ENCODE results near the gene PARPBP. TPM values are rescaled to one million over a fixed set of nuclear protein-coding genes. Genes with fewer than 3 reads are reported as not detected.

PARPBP gene
- total and polyA plus RNA-seq, 2 of the 8 experiments (the other 6 are each of a cell fraction or from before 2014, with no cell fraction given): 10.9 to 38.1 TPM

GRCh38 chr12:102120564-102120873 lies 536 bp downstream of the PARPBP start:
- H2AFZ ChIP-seq (ENCODE audit: low read length): peak overlapping the region; percentile 99
- H3K27me3 ChIP-seq (replicated peaks in 1 of 4; ENCODE audit: control insufficient read depth in 3 of 4, extremely low read depth in 1 of 4, insufficient read depth in 3 of 4, low read length in 3 of 4): no peaks in the 10 kb centered on the region
- H2BK5ac ChIP-seq (ENCODE audit: low read depth, low read length): peak overlapping the region; percentile 72; the same call in 1 of the 2 replicates
- H3K4ac ChIP-seq (replicated peaks; ENCODE audit: insufficient read length, low read depth, low read length): no peak overlapping the region
- no peak overlapping the region; the same call in 1 of the 2 replicates for H2BK12ac ChIP-seq (ENCODE audit: low read depth, low read length)
- H4K91ac ChIP-seq (replicated peaks; ENCODE audit: insufficient read length, low read length): peak overlapping the region; percentile 84
- H2BK20ac ChIP-seq (ENCODE audit: low read length): no peak overlapping the region
- H3K4me2 ChIP-seq (ENCODE audit: insufficient read depth in 1 of 2, low read depth in 2 of 2, low read length in 2 of 2): peak overlapping the region; percentile 78 to 87
- peak overlapping the region; percentile 52 for H3K56ac ChIP-seq (replicated peaks; ENCODE audit: insufficient read length, low read depth, low read length)
- WGBS, 2 experiments (ENCODE audit: extremely low coverage in 1 of 2, insufficient coverage in 1 of 2, insufficient read length in 1 of 2, insufficient replicate concordance in 2 of 2, low coverage in 1 of 2, low lambda C conversion rate in 2 of 2, missing lambda C conversion rate in 1 of 2): 11% methylated on average over 4 of the region's 4 CpGs; no CpG with 5 or more reads in 1 of the 2 experiments
- FAIRE-seq (no peak), DNase-seq (ENCODE audit: low read depth in 1 of 2, low spot score in 2 of 2) (no peak)
- peaks cover 5 to 52% of the 10 kb centered on the region in 2 experiments for H3K79me2 ChIP-seq (ENCODE audit: control insufficient read depth in 1 of 2, insufficient read depth in 2 of 2, low read length in 2 of 2)
- H2AK5ac ChIP-seq (ENCODE audit: low read depth, low read length): no peak overlapping the region; the same call in 1 of the 2 replicates
- peak overlapping the region; percentile 74 to 90 (median 84) for H3K9ac ChIP-seq (replicated peaks in 1 of 4; ENCODE audit: extremely low read depth in 1 of 4, low read depth in 3 of 4, low read length in 3 of 4)
- H3K9me3 ChIP-seq (ENCODE audit: insufficient read depth in 2 of 2, low read depth in 1 of 2, low read length in 1 of 2): no peaks in the 10 kb centered on the region
- H3K79me1 ChIP-seq (ENCODE audit: low read depth, low read length): 0 out of 2 replicates have a peak, but pooled peaks cover 4% of the 10 kb centered on the region
- ChIA-PET POLR2A (ENCODE audit: partially characterized antibody) (interaction anchor here (0.6 to 1.9 kb wide), 5 partner anchors 10 to 231 kb away, joined by 3 to 5 read pairs (median 3); no protein-coding TSS in a partner anchor), CTCF (ENCODE audit: partially characterized antibody) (interaction anchor here (0.7 to 0.8 kb wide), 2 partner anchors 292 to 755 kb away, joined by 3 read pairs; no protein-coding TSS in a partner anchor)
- H4K5ac ChIP-seq (ENCODE audit: insufficient read length, low read depth, low read length): no peak overlapping the region
- H3K36me3 ChIP-seq (ENCODE audit: control insufficient read depth in 2 of 4, insufficient read depth in 4 of 4, low read length in 3 of 4): peaks cover 2 to 28% (median 9%) of the 10 kb centered on the region in 4 experiments; a peak in 6 of 8 replicates
- H4K20me1 ChIP-seq (replicated peaks in 1 of 2; ENCODE audit: control insufficient read depth in 1 of 2, insufficient read depth in 2 of 2, low read length in 2 of 2): peaks cover 2% of the 10 kb centered on the region in 2 experiments
- peaks cover 0 to 4% (median 3%) of the 10 kb centered on the region in 4 experiments; a peak in 3 of 7 replicates for H3K4me1 ChIP-seq (replicated peaks in 1 of 4; ENCODE audit: control insufficient read depth in 3 of 4, insufficient read depth in 4 of 4, low read length in 3 of 4)
- H2BK120ac ChIP-seq (replicated peaks; ENCODE audit: low read depth, low read length): peak overlapping the region; percentile 38
- peaks cover 12% of the 10 kb centered on the region; the same call in 1 of the 2 replicates for H3K23me2 ChIP-seq (ENCODE audit: low read depth, low read length)
- H3K4me3 ChIP-seq (ENCODE audit: extremely low read depth in 1 of 4, insufficient read depth in 2 of 4, low read depth in 3 of 4, low read length in 4 of 4): peak overlapping the region; percentile 74 to 99 (median 82)
- H3K14ac ChIP-seq (ENCODE audit: insufficient read length): no peak overlapping the region
- peak overlapping the region; percentile 97; the same call in 1 of the 2 replicates for H4K8ac ChIP-seq (ENCODE audit: extremely low read depth, insufficient read depth, low read length)
- 0 out of 2 replicates have a peak overlapping the region, but pooled peaks have one; percentile 88 for H3K18ac ChIP-seq (ENCODE audit: extremely low read depth, low read length)
- peak overlapping the region; percentile 78 for H3K27ac ChIP-seq (ENCODE audit: low read depth, low read length)
- no peak overlapping the region for H3K23ac ChIP-seq (ENCODE audit: insufficient read length)
- no peak overlapping the region for H2BK15ac ChIP-seq (ENCODE audit: low read length)
- TF ChIP-seq SIX5 (IDR thresholded peaks at IDR 0.05; ENCODE audit: low read depth, low read length) (no peak), CREB1 (IDR thresholded peaks at IDR 0.05) (no peak), EGR1 (IDR thresholded peaks at IDR 0.05; ENCODE audit: borderline replicate concordance, low read depth, low read length) (no peak), KDM5A (IDR thresholded peaks at IDR 0.05; ENCODE audit: low read length) (no peak)
